GM19035 (cell line): Measurements from ENCODE around the gene MCM3AP.

ENCODE experiments used
- ATAC-seq: cut with Tn5 transposase; IDR thresholded peaks from one replicate; pipeline ENCODE4 v1.9.1; 2021; ENCODE audit not compliant: unreplicated experiment

MCM3AP gene

DNA sequence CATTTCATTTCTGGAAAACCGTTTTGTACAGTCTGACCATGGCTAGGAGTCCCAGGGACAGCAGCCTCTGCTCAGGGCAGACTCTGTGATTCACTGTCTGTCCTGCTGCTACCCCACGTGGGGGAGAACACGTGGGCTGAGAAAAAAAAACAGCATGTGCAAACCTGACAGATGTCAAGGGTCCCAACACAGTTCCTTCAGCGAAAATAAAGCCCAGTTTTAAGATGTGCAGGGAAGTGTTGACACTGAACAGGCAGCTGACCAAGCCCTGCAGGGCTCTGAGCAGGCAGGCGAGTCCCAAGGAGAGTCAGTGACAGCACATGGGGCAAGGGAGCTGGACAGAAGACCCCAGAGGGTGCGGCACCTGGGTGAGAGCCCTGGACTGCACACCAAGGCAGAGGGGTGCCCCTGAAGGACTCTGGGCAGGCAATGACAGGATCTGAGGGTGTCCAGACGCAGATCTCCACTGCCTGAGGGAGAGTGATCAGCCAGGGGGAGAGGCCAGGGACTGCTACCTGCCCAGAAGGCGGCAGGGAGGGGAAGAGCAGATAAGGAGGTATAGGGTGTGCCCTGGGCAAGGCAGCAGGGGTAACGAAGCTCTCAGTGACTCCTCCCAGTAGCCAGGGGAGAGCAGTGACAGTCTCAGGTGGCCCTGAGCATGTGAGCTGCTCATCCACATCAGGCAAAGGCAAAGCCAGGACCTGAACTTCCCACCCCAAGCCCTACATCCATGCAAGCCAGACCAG lies 96.0 kb downstream of the MCM3AP start:
- no peak for ATAC-seq

DNA sequence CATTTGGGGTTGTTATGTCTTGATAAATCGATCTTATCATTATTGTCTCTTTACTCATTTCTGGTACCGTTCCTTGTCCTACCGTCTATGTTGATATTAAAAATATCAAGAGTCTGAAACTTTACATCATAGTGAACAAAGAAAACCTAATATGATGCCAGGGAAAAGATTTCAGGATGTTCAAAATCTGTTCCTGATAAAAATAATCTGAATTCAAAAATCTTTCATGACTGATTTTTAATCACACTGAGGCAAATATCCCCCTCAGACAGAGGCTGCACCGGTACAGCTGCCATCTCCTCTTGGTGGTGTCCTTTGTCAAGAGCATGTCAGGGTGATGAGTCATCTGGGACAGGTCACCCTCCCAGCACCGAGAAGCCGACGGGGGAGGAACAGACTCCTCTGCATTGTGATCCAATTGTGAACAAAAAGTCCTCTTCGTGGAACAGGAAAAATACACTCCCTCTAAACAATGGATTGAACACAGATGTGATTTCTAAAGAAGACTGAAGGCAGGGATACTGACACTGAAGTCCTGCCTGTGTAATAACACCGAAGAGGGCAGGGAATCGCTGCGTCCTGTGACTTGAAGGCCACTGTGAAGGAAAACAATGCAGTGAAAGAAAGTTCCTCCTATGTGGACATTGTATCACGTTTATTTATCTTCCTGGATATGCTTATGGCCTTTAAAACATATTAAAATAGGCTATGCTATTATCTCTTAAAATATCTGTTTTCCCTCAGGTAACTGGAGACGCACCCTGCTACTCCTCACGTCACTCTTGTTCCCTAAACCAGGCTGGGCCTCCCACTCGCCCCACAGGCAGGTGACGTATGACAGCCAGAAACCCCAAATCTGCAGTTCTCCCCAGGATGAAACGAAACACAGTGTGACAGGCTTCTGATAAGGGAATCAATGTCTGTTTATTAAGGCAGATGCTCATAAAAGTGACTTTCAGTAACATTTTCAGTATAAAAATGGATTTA lies 96.9 kb downstream of the MCM3AP start:
- ATAC-seq: no peak

DNA sequence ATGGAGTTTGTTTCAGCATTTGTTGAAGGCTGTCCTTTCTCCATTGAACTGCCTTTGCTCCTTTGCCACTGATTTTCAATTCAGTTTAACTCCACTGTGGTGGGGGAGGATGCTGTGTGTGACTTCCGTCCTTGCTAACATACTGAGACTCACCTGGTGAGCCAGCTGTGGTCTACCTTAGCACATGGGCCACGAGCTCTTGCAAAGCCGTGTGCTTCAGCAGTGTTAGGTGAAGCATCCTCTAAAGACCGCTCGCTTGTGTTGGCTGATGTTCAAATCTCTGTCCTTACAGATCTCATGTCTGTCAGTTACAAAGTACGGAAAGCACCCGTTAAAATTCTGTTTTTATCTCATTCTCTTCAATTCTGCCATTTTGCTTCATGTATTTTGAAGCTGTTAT lies 97.6 kb downstream of the MCM3AP start:
- ATAC-seq: no peak

DNA sequence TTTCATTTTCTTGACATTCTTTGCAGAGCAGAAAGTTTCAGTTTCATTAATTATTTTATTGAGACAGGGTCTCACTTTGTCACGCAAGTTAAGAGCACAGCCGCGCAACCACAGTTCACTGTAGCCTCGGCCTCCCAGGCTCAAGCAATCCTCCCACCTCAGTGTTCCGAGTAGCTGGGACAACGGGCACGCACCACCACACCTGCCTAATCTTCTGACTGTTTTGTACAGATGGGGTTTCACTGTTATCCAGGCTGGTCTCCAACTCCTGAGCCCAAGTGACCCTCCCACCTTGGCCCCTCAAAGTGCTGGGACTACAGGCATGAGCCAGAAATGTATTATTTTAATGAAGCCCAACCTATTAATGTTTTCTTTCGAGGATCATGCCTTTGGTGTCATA lies 98.2 kb downstream of the MCM3AP start:
- ATAC-seq: no peak

- ATAC-seq: no peak
These were observed 99.7 kb downstream of the MCM3AP start for GRCh38 chr21:46185716-46186115.
